CD4-positive, alpha-beta memory T cell (primary cell): Measurements from ENCODE around the gene NKD1. TPM values are rescaled to one million over a fixed set of nuclear protein-coding genes. Genes with fewer than 3 reads are reported as not detected.

Source experiments
- CTCF ChIA-PET: fragments of 350-600 bp; sonication (Branson Sonifier 250); formaldehyde crosslinking; loops from one replicate; lab custom pipeline; 2021; ENCODE audit warnings: inconsistent platforms; ENCODE audit not compliant: partially characterized antibody; lab: Charles Lee
- POLR2A ChIA-PET: fragments of 350-600 bp; sonication (Branson Sonifier 250); formaldehyde crosslinking; loops from one replicate; lab custom pipeline; 2021; ENCODE audit not compliant: partially characterized antibody; lab: Charles Lee
- DNase-seq, 5 donors: peaks; one replicate each; pipeline versions ENCODE4 v3.0.0 to v3.0.0-alpha.2; 2020 to 2022; ENCODE audit warnings: mixed read lengths in 1 of 5
- H3K27ac ChIP-seq: one replicate; pipeline ENCODE4 v1.7.0; 2013; ENCODE audit warnings: low read depth, low read length
- H3K27me3 ChIP-seq: 2 replicates; pipeline ENCODE4 v1.7.0; 2013; ENCODE audit warnings: mild to moderate bottlenecking, low read length, moderate library complexity; ENCODE audit not compliant: insufficient read depth
- H3K36me3 ChIP-seq: 2 replicates; pipeline ENCODE4 v1.7.0; 2013; ENCODE audit warnings: mild to moderate bottlenecking, low read length, moderate library complexity; ENCODE audit not compliant: insufficient read depth
- H3K4me1 ChIP-seq: 2 replicates; pipeline ENCODE4 v1.7.0; 2013; ENCODE audit warnings: mild to moderate bottlenecking, low read length, moderate library complexity; ENCODE audit not compliant: insufficient read depth
- H3K4me3 ChIP-seq, 2 donors: one replicate each; pipeline ENCODE4 v1.7.0; 2013; ENCODE audit warnings: low read length in 2 of 2, mild to moderate bottlenecking in 1 of 2
- H3K9me3 ChIP-seq, 2 donors: one replicate each; pipeline ENCODE4 v1.7.0; 2013; ENCODE audit warnings: low read length in 2 of 2, control low read depth in 1 of 2; ENCODE audit not compliant: control insufficient read depth in 1 of 2
- H3K27ac Mint-ChIP-seq, 7 donors: one replicate each; pipeline ENCODE4 v1.8.0; 2020 to 2021; ENCODE audit warnings: mixed read lengths in 7 of 7, mild to moderate bottlenecking in 6 of 7, inconsistent platforms in 3 of 7, moderate library complexity in 3 of 7
- H3K27me3 Mint-ChIP-seq, 2 donors: one replicate each; pipeline ENCODE4 v1.8.0; 2020 to 2021; ENCODE audit warnings: mixed read lengths in 2 of 2
- H3K36me3 Mint-ChIP-seq, 2 donors: one replicate each; pipeline ENCODE4 v1.8.0; 2020 to 2021; ENCODE audit warnings: mixed read lengths in 2 of 2, inconsistent platforms in 1 of 2, mild to moderate bottlenecking in 1 of 2
- H3K4me1 Mint-ChIP-seq, 4 donors: one replicate each; pipeline ENCODE4 v1.8.0; 2020 to 2021; ENCODE audit warnings: mixed read lengths in 4 of 4, mild to moderate bottlenecking in 1 of 4
- H3K4me3 Mint-ChIP-seq, 8 donors: one replicate each; pipeline ENCODE4 v1.8.0; 2020 to 2021; ENCODE audit warnings: mixed read lengths in 8 of 8, mild to moderate bottlenecking in 7 of 8, moderate library complexity in 6 of 8, inconsistent platforms in 3 of 8
- H3K9me3 Mint-ChIP-seq, 8 donors: one replicate each; pipeline ENCODE4 v1.8.0; 2020 to 2021; ENCODE audit warnings: mixed read lengths in 8 of 8, mild to moderate bottlenecking in 5 of 8, inconsistent platforms in 3 of 8, moderate library complexity in 1 of 8
- intact Hi-C: fragments of 100-400 bp; cut with micrococcal nuclease; formaldehyde crosslinking; loops from one replicate; pipeline ENCODE4 v1.15.1; 2023
- polyA plus RNA-seq, 2 donors: library from polyadenylated mRNA; unstranded; fragments of 300-500 nt; fragmentation: Illumina TruSeq; gene quantifications; one replicate each; pipeline ENCODE4 v1.2.3, GENCODE V29; 2021
- total RNA-seq, 2 experiments: library from RNA; stranded (reverse); gene quantifications; one replicate each; pipeline ENCODE4 v1.2.3, GENCODE V29; 2021

The NKD1 gene
- total and polyA plus RNA-seq, 4 experiments from 2014 or later = 0.48 to 4.6 (median 3.8) TPM; not detected in 1

DNA sequence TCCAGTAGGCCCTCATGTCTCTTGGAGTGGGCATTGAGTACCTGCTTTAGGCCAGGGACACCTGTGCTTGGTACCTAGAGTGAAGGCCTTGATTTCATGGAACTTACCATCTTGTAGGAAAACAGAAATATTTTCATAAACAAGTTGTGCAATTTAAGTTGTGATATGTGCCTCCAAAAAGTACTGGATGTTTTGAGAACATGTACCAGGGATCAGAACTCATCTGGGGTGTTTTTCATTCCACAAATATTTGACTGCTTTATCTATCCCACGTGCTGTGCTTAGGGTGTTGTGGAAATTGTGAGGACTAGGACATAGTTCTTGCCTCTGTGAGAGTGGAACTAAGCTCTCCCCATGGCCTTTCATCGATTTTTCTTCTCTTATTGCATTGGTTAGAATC is 8.8 kb downstream of the NKD1 start:
- no peaks in the 10 kb centered on the region for H3K27me3 ChIP-seq

GRCh38 chr16:50558913-50559312 is 10.7 kb downstream of the NKD1 start:
- Histone ChIP-seq H3K27ac (no peak overlapping the region), H3K4me3 (no peak overlapping the region), H3K4me1 (no peaks in the 10 kb centered on the region), H3K9me3 (peaks cover 0 to 4% of the 10 kb centered on the region in 2 donors), H3K36me3 (no peaks in the 10 kb centered on the region), H3K27me3 (no peaks in the 10 kb centered on the region)
- Mint-ChIP-seq H3K9me3 (peaks cover 0 to 7% (median 3%) of the 10 kb centered on the region in 8 donors), H3K4me1 (peaks cover 0 to 6% (median 3%) of the 10 kb centered on the region in 4 donors), H3K4me3 (no peak overlapping the region), H3K36me3 (peaks cover 35 to 51% of the 10 kb centered on the region in 2 donors), H3K27ac (no peak overlapping the region), H3K27me3 (no peaks in the 10 kb centered on the region)
- ChIA-PET CTCF (interaction anchor here (1.4 kb wide), 1 partner anchor 248 kb away, joined by 4 read pairs; no protein-coding TSS in a partner anchor), POLR2A (interaction anchor here (1.9 kb wide), 1 partner anchor 11 kb away, joined by 6 read pairs; the partner anchor contains the start of gene NKD1)
- intact Hi-C loops = no loop called here
- no peak for DNase-seq

More for the DNA sequence above, 8.8 kb downstream of the NKD1 start:
- H3K27ac Mint-ChIP-seq = no peak overlapping the region
- no peak overlapping the region for H3K27ac ChIP-seq
- peaks cover 33 to 47% of the 10 kb centered on the region in 2 donors for H3K36me3 Mint-ChIP-seq
- no peaks in the 10 kb centered on the region for H3K4me1 ChIP-seq
- peaks cover 0 to 4% of the 10 kb centered on the region in 2 donors for H3K9me3 ChIP-seq
- POLR2A ChIA-PET = no interaction called here
- H3K36me3 ChIP-seq = no peaks in the 10 kb centered on the region
- CTCF ChIA-PET = no interaction called here
- no peak for DNase-seq
- no peaks in the 10 kb centered on the region for H3K27me3 Mint-ChIP-seq
- H3K4me1 Mint-ChIP-seq = peaks cover 0 to 7% (median 3%) of the 10 kb centered on the region in 4 donors
- H3K9me3 Mint-ChIP-seq = peaks cover 0 to 7% (median 4%) of the 10 kb centered on the region in 8 donors
- intact Hi-C loops = no loop called here
- H3K4me3 Mint-ChIP-seq = no peak overlapping the region
- no peak overlapping the region for H3K4me3 ChIP-seq

DNA sequence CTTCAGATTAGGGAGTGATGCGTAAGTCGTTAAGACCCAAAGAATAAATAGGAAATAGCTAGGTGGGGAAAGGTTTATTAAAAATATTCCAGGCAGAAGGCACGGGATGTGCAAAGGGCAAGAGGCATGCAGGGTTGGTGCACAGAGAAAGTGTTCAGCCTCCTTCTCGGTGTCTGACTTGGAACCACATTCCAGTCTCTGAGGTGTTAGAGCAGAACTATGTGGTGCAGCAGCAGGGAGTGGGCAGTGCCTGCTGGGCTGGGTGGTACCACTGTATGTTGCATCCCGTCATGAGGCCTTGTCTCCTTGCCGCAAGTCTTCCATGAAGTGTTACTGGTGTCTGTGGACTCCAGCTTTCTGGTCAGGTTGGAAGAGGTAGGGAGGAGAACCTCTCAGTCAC is 11.1 kb downstream of the NKD1 start:
- Mint-ChIP-seq H3K27ac (no peak overlapping the region), H3K4me1 (peaks cover 0 to 3% (median 2%) of the 10 kb centered on the region in 4 donors), H3K27me3 (no peaks in the 10 kb centered on the region), H3K4me3 (no peak overlapping the region), H3K36me3 (peaks cover 31 to 48% of the 10 kb centered on the region in 2 donors), H3K9me3 (peaks cover 0 to 7% (median 3%) of the 10 kb centered on the region in 8 donors)
- Histone ChIP-seq H3K4me3 (no peak overlapping the region), H3K36me3 (no peaks in the 10 kb centered on the region), H3K27ac (no peak overlapping the region), H3K27me3 (no peaks in the 10 kb centered on the region), H3K9me3 (peaks cover 0 to 4% of the 10 kb centered on the region in 2 donors), H3K4me1 (peaks cover 1% of the 10 kb centered on the region)
- intact Hi-C loops = no loop called here
- ChIA-PET CTCF (interaction anchor here (1.4 kb wide), 1 partner anchor 247 kb away, joined by 4 read pairs; no protein-coding TSS in a partner anchor), POLR2A (interaction anchor here (1.9 kb wide), 1 partner anchor 12 kb away, joined by 6 read pairs; the partner anchor contains the start of gene NKD1)
- no peak for DNase-seq

DNA sequence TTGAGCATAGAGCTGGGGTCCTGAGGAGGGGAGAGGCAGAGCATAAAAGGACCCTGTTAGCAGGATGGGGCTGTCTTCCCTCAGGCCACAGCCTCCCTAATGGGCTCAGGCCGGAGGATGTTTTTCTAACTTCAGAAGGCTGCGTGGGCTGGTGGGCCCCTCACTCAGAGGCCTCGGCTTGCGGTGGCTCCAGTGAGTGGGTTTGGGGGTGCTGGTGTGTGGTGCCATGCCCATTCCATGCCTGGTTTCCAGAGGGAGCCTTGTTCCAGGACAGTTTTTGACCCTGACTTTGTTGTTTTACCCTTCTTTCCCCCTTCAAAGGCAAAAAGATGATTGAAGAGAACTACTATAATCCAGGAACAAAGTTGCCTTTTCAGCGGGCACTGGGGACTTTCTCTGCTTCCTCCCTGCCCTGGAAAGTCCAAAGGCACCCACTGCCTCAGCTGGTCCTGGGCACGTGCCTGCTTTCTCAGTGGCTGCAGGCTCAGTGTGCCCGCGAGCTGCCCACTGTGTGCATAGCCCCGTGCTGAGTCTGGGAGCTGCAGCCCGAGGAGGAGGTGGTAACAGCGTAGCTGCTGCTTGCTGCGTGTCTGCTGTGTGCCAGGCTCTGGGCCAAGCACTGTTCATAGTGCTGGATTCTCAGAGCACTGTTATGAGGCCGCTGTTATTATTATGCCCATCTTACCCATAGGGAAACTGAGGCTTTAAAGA is 11.8 kb downstream of the NKD1 start:
- H3K4me3 Mint-ChIP-seq = no peak overlapping the region
- H3K36me3 ChIP-seq = no peaks in the 10 kb centered on the region
- no peak overlapping the region for H3K4me3 ChIP-seq
- intact Hi-C loops = no loop called here
- CTCF ChIA-PET = interaction anchor here (1.4 kb wide), 1 partner anchor 247 kb away, joined by 4 read pairs; no protein-coding TSS in a partner anchor
- H3K9me3 ChIP-seq = peaks cover 0 to 4% of the 10 kb centered on the region in 2 donors
- DNase-seq = no peak
- H3K4me1 ChIP-seq = peaks cover 4% of the 10 kb centered on the region
- H3K9me3 Mint-ChIP-seq = peaks cover 0 to 7% (median 3%) of the 10 kb centered on the region in 8 donors
- H3K36me3 Mint-ChIP-seq = peaks cover 31 to 48% of the 10 kb centered on the region in 2 donors
- peaks cover 0 to 9% (median 2%) of the 10 kb centered on the region in 4 donors for H3K4me1 Mint-ChIP-seq
- no peak overlapping the region for H3K27ac Mint-ChIP-seq
- POLR2A ChIA-PET = interaction anchor here (1.9 kb wide), 1 partner anchor 12 kb away, joined by 6 read pairs; the partner anchor contains the start of gene NKD1
- H3K27me3 ChIP-seq = no peaks in the 10 kb centered on the region
- H3K27me3 Mint-ChIP-seq = no peaks in the 10 kb centered on the region
- no peak overlapping the region for H3K27ac ChIP-seq

GRCh38 chr16:50560903-50561863 is 13.0 kb downstream of the NKD1 start:
- ChIA-PET POLR2A (no interaction called here), CTCF (no interaction called here)
- Mint-ChIP-seq H3K27ac (no peak overlapping the region), H3K4me3 (no peak overlapping the region), H3K36me3 (peaks cover 27 to 45% of the 10 kb centered on the region in 2 donors), H3K9me3 (peaks cover 0 to 7% (median 3%) of the 10 kb centered on the region in 8 donors), H3K4me1 (peaks cover 0 to 9% (median 2%) of the 10 kb centered on the region in 4 donors), H3K27me3 (no peaks in the 10 kb centered on the region)
- Histone ChIP-seq H3K27me3 (no peaks in the 10 kb centered on the region), H3K27ac (no peak overlapping the region), H3K36me3 (no peaks in the 10 kb centered on the region), H3K4me3 (no peak overlapping the region), H3K4me1 (peaks cover 4% of the 10 kb centered on the region), H3K9me3 (peaks cover 0 to 4% of the 10 kb centered on the region in 2 donors)
- DNase-seq = no peak
- intact Hi-C loops = no loop called here

DNA sequence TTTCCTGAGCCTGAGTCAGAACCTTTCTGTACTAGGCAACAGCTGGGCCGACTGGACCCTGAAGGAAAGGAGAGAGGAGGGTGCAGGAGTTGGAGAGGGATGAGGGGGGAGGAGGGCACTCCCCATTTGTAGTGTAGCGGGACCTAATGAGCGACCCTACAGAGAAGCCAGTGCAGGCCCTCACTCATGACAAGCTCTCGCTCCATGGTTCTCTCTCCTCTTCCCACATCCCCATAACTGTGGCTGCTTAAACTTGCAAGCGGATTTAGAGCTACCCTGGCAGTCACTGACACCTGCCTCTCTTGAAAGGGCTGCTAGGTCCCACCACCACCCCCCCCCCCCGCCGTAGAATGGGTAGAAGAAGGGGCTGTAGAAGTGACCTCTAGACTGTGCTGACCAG is 14.5 kb downstream of the NKD1 start:
- Histone ChIP-seq H3K27ac (no peak overlapping the region), H3K27me3 (no peaks in the 10 kb centered on the region), H3K4me1 (peaks cover 4% of the 10 kb centered on the region), H3K36me3 (no peaks in the 10 kb centered on the region), H3K4me3 (no peak overlapping the region), H3K9me3 (peaks cover 0 to 4% of the 10 kb centered on the region in 2 donors)
- ChIA-PET CTCF (no interaction called here), POLR2A (no interaction called here)
- no peak overlapping the region for H3K4me3 Mint-ChIP-seq
- H3K4me1 Mint-ChIP-seq = peaks cover 0 to 9% (median 2%) of the 10 kb centered on the region in 4 donors
- no peak for DNase-seq
- H3K9me3 Mint-ChIP-seq = peaks cover 0 to 6% (median 2%) of the 10 kb centered on the region in 8 donors
- no peaks in the 10 kb centered on the region for H3K27me3 Mint-ChIP-seq
- H3K27ac Mint-ChIP-seq = no peak overlapping the region
- intact Hi-C loops = no loop called here
- H3K36me3 Mint-ChIP-seq = peaks cover 26 to 33% of the 10 kb centered on the region in 2 donors
